GM12873 (cell line): ENCODE measurements around the gene CCDC18.

Source experiments
- CTCF ChIP-seq: IDR thresholded peaks from 2 replicates; pipeline ENCODE4 v1.5.1; 2012; ENCODE audit warnings: low read depth, mild to moderate bottlenecking, moderate library complexity, low read length, control low read depth; ENCODE audit not compliant: insufficient read depth; ENCODE audit errors: missing control alignments

Gene CCDC18

GRCh38 chr1:93143769-93144168, 36.8 kb upstream of the CCDC18 start:
- no peak for TF ChIP-seq CTCF

GRCh38 chr1:93148001-93148400, 32.5 kb upstream of the CCDC18 start:
- TF ChIP-seq CTCF = no peak

- no peak for TF ChIP-seq CTCF
These were observed 29.8 kb upstream of the CCDC18 start for GRCh38 chr1:93150729-93151128.

- no peak for TF ChIP-seq CTCF
These were observed 29.1 kb upstream of the CCDC18 start for GRCh38 chr1:93151474-93151873.

- no peak for TF ChIP-seq CTCF
These were observed 27.7 kb upstream of the CCDC18 start for GRCh38 chr1:93152835-93153234.

- TF ChIP-seq CTCF = no peak
These were observed 25.6 kb upstream of the CCDC18 start for GRCh38 chr1:93154898-93155297.

- no peak for TF ChIP-seq CTCF
These were observed 25.2 kb upstream of the CCDC18 start for GRCh38 chr1:93155335-93155734.

- no peak for TF ChIP-seq CTCF
These were observed 21.2 kb upstream of the CCDC18 start for GRCh38 chr1:93159337-93159736.
